WTC11 (cell line): ENCODE data around the gene TSEN15. TPM values are rescaled to one million over a fixed set of nuclear protein-coding genes. Genes with fewer than 3 reads are reported as not detected.

Experiments
- ATAC-seq: fragments of 200-7000 bp; cut with Tn5 transposase; 2 replicates; pipeline ENCODE4 v1.10.0; 2021; ENCODE audit warnings: mild to moderate bottlenecking, moderate library complexity
- CTCF ChIA-PET: fragments of 300-600 bp; sonication (Branson Sonifier 250); formaldehyde crosslinking; loops from one replicate; lab custom pipeline; 2021; ENCODE audit warnings: antibody characterized with exemption; lab: Charles Lee
- POLR2A ChIA-PET: fragments of 350-600 bp; sonication (Branson Sonifier 250); formaldehyde crosslinking; loops from one replicate; lab custom pipeline; 2021; ENCODE audit warnings: antibody characterized with exemption; lab: Charles Lee
- DNase-seq: peaks from one replicate; pipeline ENCODE4 v3.0.0; 2021; ENCODE audit warnings: low spot score
- H3K27ac Mint-ChIP-seq: 2 replicates; pipeline ENCODE4 v1.8.0; 2021; ENCODE audit warnings: mixed read lengths
- H3K27me3 Mint-ChIP-seq: 2 replicates; pipeline ENCODE4 v1.8.0; 2021; ENCODE audit warnings: low read depth, mild to moderate bottlenecking, moderate library complexity, mixed read lengths
- H3K36me3 Mint-ChIP-seq: 2 replicates; pipeline ENCODE4 v1.8.0; 2021; ENCODE audit warnings: mixed read lengths
- H3K4me1 Mint-ChIP-seq: 2 replicates; pipeline ENCODE4 v1.8.0; 2022; ENCODE audit warnings: mixed read lengths
- H3K4me3 Mint-ChIP-seq: 2 replicates; pipeline ENCODE4 v1.8.0; 2021; ENCODE audit warnings: mild to moderate bottlenecking, moderate library complexity, mixed read lengths
- H3K9me3 Mint-ChIP-seq: 2 replicates; pipeline ENCODE4 v1.8.0; 2021; ENCODE audit warnings: mixed read lengths
- ATF1 ChIP-seq: sonication (generic); formaldehyde crosslinking; IDR thresholded peaks from 2 replicates; pipeline ENCODE4 v1.8.1; 2023; ENCODE audit warnings: mild to moderate bottlenecking, moderate library complexity, missing genetic modification reagents
- CREB1 ChIP-seq: sonication (generic); formaldehyde crosslinking; IDR thresholded peaks from 2 replicates; pipeline ENCODE4 v1.8.0; 2023; ENCODE audit warnings: mild to moderate bottlenecking, missing genetic modification reagents
- ELF4 ChIP-seq: sonication (generic); formaldehyde crosslinking; IDR thresholded peaks from 2 replicates; pipeline ENCODE4 v1.8.1; 2022; ENCODE audit warnings: low read depth, mild to moderate bottlenecking, moderate library complexity, missing genetic modification reagents
- EMX1 ChIP-seq: fragments of 250-450 bp; sonication (Bioruptor Pico); IDR thresholded peaks from 2 replicates; pipeline ENCODE4 v1.8.0; 2021; ENCODE audit warnings: mild to moderate bottlenecking
- ETV6 ChIP-seq: sonication (generic); formaldehyde crosslinking; IDR thresholded peaks from 2 replicates; pipeline ENCODE4 v1.8.1; 2022; ENCODE audit warnings: mild to moderate bottlenecking, missing genetic modification reagents
- GTF2I ChIP-seq: fragments of 250-450 bp; sonication (Bioruptor Pico); conservative IDR thresholded peaks from 2 replicates; pipeline ENCODE4 v1.4.0; 2021; ENCODE audit warnings: mild to moderate bottlenecking
- IRF2 ChIP-seq: sonication (generic); formaldehyde crosslinking; IDR thresholded peaks from 2 replicates; pipeline ENCODE4 v1.8.0; 2022; ENCODE audit warnings: low read depth, missing genetic modification reagents, borderline replicate concordance
- MYBL2 ChIP-seq: sonication (generic); formaldehyde crosslinking; IDR thresholded peaks from 2 replicates; pipeline ENCODE4 v1.8.1; 2023; ENCODE audit warnings: mild to moderate bottlenecking, moderate library complexity, missing genetic modification reagents
- NFE2L1 ChIP-seq: sonication (generic); formaldehyde crosslinking; IDR thresholded peaks from 2 replicates; pipeline ENCODE4 v1.8.1; 2023; ENCODE audit warnings: missing genetic modification reagents
- USF2 ChIP-seq: sonication (generic); formaldehyde crosslinking; IDR thresholded peaks from 2 replicates; pipeline ENCODE4 v1.8.1; 2023; ENCODE audit warnings: mild to moderate bottlenecking, missing genetic modification reagents, moderate library complexity
- ZNF263 ChIP-seq: sonication (generic); formaldehyde crosslinking; IDR thresholded peaks from 2 replicates; pipeline ENCODE4 v1.8.1; 2022; ENCODE audit warnings: low read depth, mild to moderate bottlenecking, moderate library complexity, missing genetic modification reagents
- total RNA-seq: library from RNA; stranded (reverse); gene quantifications from 3 replicates; pipeline ENCODE4 v1.2.3, GENCODE V29; 2021
- TF ChIP-seq, protein P1 (sequence below): sonication (generic); formaldehyde crosslinking; IDR thresholded peaks from 2 replicates; pipeline ENCODE4 v1.8.0; 2022; ENCODE audit warnings: mild to moderate bottlenecking, missing genetic modification reagents
- TF ChIP-seq, protein P2 (sequence below): sonication (generic); formaldehyde crosslinking; IDR thresholded peaks from 2 replicates; pipeline ENCODE4 v1.8.0; 2023; ENCODE audit warnings: missing genetic modification reagents, mild to moderate bottlenecking, borderline replicate concordance
- TF ChIP-seq, protein P3 (sequence below): sonication (generic); formaldehyde crosslinking; IDR thresholded peaks from 2 replicates; pipeline ENCODE4 v1.8.0; 2023; ENCODE audit warnings: mild to moderate bottlenecking, missing genetic modification reagents
- TF ChIP-seq, protein P4 (sequence below): fragments of 250-450 bp; sonication (Bioruptor Pico); IDR thresholded peaks from 2 replicates; pipeline ENCODE4 v1.8.0; 2021; ENCODE audit warnings: mild to moderate bottlenecking
- TF ChIP-seq, protein P5 (sequence below): sonication (generic); formaldehyde crosslinking; IDR thresholded peaks from 2 replicates; pipeline ENCODE4 v1.8.1; 2022; ENCODE audit warnings: low read depth, missing genetic modification reagents, borderline replicate concordance

Gene TSEN15
- total RNA-seq, 1 experiment from 2014 or later = 23.8 TPM

GRCh38 chr1:184033711-184034167, 17.8 kb upstream of the TSEN15 start:
- TF ChIP-seq, protein P1, sequence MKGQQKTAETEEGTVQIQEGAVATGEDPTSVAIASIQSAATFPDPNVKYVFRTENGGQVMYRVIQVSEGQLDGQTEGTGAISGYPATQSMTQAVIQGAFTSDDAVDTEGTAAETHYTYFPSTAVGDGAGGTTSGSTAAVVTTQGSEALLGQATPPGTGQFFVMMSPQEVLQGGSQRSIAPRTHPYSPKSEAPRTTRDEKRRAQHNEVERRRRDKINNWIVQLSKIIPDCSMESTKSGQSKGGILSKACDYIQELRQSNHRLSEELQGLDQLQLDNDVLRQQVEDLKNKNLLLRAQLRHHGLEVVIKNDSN (CRISPR knock-in tag) = no peak
- TF ChIP-seq, protein P2, sequence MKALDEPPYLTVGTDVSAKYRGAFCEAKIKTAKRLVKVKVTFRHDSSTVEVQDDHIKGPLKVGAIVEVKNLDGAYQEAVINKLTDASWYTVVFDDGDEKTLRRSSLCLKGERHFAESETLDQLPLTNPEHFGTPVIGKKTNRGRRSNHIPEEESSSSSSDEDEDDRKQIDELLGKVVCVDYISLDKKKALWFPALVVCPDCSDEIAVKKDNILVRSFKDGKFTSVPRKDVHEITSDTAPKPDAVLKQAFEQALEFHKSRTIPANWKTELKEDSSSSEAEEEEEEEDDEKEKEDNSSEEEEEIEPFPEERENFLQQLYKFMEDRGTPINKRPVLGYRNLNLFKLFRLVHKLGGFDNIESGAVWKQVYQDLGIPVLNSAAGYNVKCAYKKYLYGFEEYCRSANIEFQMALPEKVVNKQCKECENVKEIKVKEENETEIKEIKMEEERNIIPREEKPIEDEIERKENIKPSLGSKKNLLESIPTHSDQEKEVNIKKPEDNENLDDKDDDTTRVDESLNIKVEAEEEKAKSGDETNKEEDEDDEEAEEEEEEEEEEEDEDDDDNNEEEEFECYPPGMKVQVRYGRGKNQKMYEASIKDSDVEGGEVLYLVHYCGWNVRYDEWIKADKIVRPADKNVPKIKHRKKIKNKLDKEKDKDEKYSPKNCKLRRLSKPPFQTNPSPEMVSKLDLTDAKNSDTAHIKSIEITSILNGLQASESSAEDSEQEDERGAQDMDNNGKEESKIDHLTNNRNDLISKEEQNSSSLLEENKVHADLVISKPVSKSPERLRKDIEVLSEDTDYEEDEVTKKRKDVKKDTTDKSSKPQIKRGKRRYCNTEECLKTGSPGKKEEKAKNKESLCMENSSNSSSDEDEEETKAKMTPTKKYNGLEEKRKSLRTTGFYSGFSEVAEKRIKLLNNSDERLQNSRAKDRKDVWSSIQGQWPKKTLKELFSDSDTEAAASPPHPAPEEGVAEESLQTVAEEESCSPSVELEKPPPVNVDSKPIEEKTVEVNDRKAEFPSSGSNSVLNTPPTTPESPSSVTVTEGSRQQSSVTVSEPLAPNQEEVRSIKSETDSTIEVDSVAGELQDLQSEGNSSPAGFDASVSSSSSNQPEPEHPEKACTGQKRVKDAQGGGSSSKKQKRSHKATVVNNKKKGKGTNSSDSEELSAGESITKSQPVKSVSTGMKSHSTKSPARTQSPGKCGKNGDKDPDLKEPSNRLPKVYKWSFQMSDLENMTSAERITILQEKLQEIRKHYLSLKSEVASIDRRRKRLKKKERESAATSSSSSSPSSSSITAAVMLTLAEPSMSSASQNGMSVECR (CRISPR knock-in tag) = no peak
- TF ChIP-seq, protein P3, sequence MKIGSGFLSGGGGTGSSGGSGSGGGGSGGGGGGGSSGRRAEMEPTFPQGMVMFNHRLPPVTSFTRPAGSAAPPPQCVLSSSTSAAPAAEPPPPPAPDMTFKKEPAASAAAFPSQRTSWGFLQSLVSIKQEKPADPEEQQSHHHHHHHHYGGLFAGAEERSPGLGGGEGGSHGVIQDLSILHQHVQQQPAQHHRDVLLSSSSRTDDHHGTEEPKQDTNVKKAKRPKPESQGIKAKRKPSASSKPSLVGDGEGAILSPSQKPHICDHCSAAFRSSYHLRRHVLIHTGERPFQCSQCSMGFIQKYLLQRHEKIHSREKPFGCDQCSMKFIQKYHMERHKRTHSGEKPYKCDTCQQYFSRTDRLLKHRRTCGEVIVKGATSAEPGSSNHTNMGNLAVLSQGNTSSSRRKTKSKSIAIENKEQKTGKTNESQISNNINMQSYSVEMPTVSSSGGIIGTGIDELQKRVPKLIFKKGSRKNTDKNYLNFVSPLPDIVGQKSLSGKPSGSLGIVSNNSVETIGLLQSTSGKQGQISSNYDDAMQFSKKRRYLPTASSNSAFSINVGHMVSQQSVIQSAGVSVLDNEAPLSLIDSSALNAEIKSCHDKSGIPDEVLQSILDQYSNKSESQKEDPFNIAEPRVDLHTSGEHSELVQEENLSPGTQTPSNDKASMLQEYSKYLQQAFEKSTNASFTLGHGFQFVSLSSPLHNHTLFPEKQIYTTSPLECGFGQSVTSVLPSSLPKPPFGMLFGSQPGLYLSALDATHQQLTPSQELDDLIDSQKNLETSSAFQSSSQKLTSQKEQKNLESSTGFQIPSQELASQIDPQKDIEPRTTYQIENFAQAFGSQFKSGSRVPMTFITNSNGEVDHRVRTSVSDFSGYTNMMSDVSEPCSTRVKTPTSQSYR (CRISPR knock-in tag) = no peak
- TF ChIP-seq, protein P4, sequence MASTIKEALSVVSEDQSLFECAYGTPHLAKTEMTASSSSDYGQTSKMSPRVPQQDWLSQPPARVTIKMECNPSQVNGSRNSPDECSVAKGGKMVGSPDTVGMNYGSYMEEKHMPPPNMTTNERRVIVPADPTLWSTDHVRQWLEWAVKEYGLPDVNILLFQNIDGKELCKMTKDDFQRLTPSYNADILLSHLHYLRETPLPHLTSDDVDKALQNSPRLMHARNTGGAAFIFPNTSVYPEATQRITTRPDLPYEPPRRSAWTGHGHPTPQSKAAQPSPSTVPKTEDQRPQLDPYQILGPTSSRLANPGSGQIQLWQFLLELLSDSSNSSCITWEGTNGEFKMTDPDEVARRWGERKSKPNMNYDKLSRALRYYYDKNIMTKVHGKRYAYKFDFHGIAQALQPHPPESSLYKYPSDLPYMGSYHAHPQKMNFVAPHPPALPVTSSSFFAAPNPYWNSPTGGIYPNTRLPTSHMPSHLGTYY = no peak
- TF ChIP-seq ZNF263 (no peak), GTF2I (CRISPR knock-in tag) (no peak), MYBL2 (CRISPR knock-in tag) (no peak), ETV6 (CRISPR knock-in tag) (no peak), EMX1 (CRISPR knock-in tag) (no peak), IRF2 (CRISPR knock-in tag) (no peak), NFE2L1 (no peak), ELF4 (CRISPR knock-in tag) (no peak), USF2 (CRISPR knock-in tag) (no peak), CREB1 (CRISPR knock-in tag) (no peak), ATF1 (CRISPR knock-in tag) (no peak)
- TF ChIP-seq, protein P5, sequence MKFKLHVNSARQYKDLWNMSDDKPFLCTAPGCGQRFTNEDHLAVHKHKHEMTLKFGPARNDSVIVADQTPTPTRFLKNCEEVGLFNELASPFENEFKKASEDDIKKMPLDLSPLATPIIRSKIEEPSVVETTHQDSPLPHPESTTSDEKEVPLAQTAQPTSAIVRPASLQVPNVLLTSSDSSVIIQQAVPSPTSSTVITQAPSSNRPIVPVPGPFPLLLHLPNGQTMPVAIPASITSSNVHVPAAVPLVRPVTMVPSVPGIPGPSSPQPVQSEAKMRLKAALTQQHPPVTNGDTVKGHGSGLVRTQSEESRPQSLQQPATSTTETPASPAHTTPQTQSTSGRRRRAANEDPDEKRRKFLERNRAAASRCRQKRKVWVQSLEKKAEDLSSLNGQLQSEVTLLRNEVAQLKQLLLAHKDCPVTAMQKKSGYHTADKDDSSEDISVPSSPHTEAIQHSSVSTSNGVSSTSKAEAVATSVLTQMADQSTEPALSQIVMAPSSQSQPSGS = no peak
- CTCF ChIA-PET = no interaction called here
- 0 out of 2 replicates have a peak, but pooled peaks cover 2% of the 10 kb centered on the region for H3K36me3 Mint-ChIP-seq
- peaks cover 12% of the 10 kb centered on the region for H3K4me1 Mint-ChIP-seq
- no peak overlapping the region for H3K4me3 Mint-ChIP-seq
- no peaks in the 10 kb centered on the region for H3K9me3 Mint-ChIP-seq
- DNase-seq (no peak), ATAC-seq (no peak)
- POLR2A ChIA-PET = interaction anchor here (0.7 kb wide), 1 partner anchor 1436 kb away, joined by 8 read pairs; no protein-coding TSS in a partner anchor
- peaks cover 65% of the 10 kb centered on the region for H3K27me3 Mint-ChIP-seq
- no peak overlapping the region for H3K27ac Mint-ChIP-seq
